HL-60 (cell line): ENCODE measurements around the gene SORCS1.
A peak's percentile ranks its signal among the peaks of the same experiment; 100 is the strongest.

Source experiments
- DNase-seq, 2 experiments: peaks; one replicate each; pipeline ENCODE4 v3.0.0-alpha.2; 2010 to 2020; ENCODE audit warnings: low read depth in 1 of 2, low spot score in 1 of 2
- H3K27ac ChIP-seq: fragments of 250-450 bp; sonication (Bioruptor Pico); replicated peaks from 2 replicates; pipeline ENCODE4 v1.5.1; 2020; ENCODE audit warnings: mild to moderate bottlenecking, moderate library complexity
- H3K27me3 ChIP-seq: fragments of 250-450 bp; sonication (Bioruptor Pico); 2 replicates; pipeline ENCODE4 v1.5.1; 2021; ENCODE audit warnings: mild to moderate bottlenecking, moderate library complexity; ENCODE audit not compliant: insufficient read depth, poor library complexity, severe bottlenecking
- H3K4me3 ChIP-seq: replicated peaks from 2 replicates; pipeline ENCODE4 v1.5.1; 2011; ENCODE audit warnings: mild to moderate bottlenecking, control low read depth, low read length; ENCODE audit not compliant: insufficient read depth
- GABPA ChIP-seq: IDR thresholded peaks from 2 replicates; pipeline ENCODE4 v1.6.1; 2012; ENCODE audit warnings: low read depth
- POLR2AphosphoS5 ChIP-seq: IDR thresholded peaks from 2 replicates; pipeline ENCODE4 v1.6.1; 2012; ENCODE audit warnings: low read depth
- SPI1 ChIP-seq: IDR thresholded peaks from 2 replicates; pipeline ENCODE4 v1.6.1; 2012; ENCODE audit warnings: low read depth, mild to moderate bottlenecking, borderline replicate concordance
- TF ChIP-seq, protein P1 (sequence below): IDR thresholded peaks from one replicate; pipeline ENCODE4 v1.5.1; 2011; ENCODE audit warnings: low read length, control low read depth, inconsistent platforms; ENCODE audit not compliant: insufficient read depth
- TF ChIP-seq, protein P2 (sequence below): IDR thresholded peaks from 2 replicates; pipeline ENCODE4 v1.6.1; 2012; ENCODE audit warnings: low read depth; ENCODE audit not compliant: insufficient replicate concordance

The SORCS1 gene

DNA sequence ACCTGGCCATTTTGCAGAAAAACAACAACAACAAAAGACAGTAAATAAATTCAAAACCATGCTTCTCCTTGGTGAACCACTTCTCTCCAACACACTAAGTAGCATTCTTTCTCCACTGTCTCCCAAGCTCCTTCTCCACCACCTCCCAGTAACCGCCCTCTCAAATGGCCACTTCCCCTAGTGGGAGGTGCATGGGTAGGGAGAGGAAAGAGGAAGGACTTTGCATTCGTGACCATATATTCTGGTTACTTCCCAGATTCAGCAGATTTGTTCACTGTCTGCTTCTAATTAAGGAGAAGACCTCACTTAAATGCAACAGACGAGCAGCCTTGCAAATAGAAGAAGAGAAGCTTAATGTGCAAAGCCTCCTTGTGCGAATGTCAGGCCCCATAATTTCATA is 166.8 kb downstream of the SORCS1 start:
- no peak overlapping the region for H3K4me3 ChIP-seq
- no peak for TF ChIP-seq POLR2AphosphoS5
- TF ChIP-seq, protein P1, sequence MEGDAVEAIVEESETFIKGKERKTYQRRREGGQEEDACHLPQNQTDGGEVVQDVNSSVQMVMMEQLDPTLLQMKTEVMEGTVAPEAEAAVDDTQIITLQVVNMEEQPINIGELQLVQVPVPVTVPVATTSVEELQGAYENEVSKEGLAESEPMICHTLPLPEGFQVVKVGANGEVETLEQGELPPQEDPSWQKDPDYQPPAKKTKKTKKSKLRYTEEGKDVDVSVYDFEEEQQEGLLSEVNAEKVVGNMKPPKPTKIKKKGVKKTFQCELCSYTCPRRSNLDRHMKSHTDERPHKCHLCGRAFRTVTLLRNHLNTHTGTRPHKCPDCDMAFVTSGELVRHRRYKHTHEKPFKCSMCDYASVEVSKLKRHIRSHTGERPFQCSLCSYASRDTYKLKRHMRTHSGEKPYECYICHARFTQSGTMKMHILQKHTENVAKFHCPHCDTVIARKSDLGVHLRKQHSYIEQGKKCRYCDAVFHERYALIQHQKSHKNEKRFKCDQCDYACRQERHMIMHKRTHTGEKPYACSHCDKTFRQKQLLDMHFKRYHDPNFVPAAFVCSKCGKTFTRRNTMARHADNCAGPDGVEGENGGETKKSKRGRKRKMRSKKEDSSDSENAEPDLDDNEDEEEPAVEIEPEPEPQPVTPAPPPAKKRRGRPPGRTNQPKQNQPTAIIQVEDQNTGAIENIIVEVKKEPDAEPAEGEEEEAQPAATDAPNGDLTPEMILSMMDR = no peak
- TF ChIP-seq SPI1 = peak; percentile 77
- no peak for TF ChIP-seq GABPA
- TF ChIP-seq, protein P2, sequence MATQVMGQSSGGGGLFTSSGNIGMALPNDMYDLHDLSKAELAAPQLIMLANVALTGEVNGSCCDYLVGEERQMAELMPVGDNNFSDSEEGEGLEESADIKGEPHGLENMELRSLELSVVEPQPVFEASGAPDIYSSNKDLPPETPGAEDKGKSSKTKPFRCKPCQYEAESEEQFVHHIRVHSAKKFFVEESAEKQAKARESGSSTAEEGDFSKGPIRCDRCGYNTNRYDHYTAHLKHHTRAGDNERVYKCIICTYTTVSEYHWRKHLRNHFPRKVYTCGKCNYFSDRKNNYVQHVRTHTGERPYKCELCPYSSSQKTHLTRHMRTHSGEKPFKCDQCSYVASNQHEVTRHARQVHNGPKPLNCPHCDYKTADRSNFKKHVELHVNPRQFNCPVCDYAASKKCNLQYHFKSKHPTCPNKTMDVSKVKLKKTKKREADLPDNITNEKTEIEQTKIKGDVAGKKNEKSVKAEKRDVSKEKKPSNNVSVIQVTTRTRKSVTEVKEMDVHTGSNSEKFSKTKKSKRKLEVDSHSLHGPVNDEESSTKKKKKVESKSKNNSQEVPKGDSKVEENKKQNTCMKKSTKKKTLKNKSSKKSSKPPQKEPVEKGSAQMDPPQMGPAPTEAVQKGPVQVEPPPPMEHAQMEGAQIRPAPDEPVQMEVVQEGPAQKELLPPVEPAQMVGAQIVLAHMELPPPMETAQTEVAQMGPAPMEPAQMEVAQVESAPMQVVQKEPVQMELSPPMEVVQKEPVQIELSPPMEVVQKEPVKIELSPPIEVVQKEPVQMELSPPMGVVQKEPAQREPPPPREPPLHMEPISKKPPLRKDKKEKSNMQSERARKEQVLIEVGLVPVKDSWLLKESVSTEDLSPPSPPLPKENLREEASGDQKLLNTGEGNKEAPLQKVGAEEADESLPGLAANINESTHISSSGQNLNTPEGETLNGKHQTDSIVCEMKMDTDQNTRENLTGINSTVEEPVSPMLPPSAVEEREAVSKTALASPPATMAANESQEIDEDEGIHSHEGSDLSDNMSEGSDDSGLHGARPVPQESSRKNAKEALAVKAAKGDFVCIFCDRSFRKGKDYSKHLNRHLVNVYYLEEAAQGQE = no peak
- DNase-seq = peak; percentile 41 to 70
- no peak overlapping the region for H3K27ac ChIP-seq
- H3K27me3 ChIP-seq = no peaks in the 10 kb centered on the region

DNA sequence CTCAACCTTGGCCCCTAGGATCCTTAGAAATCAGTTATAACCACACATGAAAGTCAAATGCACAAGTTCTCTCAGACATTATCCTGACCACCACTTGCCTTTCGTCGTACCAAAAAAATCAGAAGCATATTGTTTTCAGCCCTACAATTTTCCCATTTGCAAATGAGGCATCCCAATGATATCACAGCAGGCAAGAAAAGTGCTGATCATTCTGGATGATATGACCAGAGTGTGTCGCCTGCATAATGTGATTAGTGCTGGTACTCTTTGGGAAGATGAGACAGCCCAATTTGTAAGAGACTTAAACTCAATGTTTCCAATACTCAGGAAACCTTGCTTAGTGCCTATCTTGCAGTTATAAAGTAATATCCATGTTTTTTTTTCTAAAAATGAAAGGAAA is 168.0 kb downstream of the SORCS1 start:
- no peak overlapping the region for H3K27ac ChIP-seq
- TF ChIP-seq SPI1 (no peak), GABPA (no peak), POLR2AphosphoS5 (no peak)
- TF ChIP-seq, protein P1 = no peak
- TF ChIP-seq, protein P2 = no peak
- H3K4me3 ChIP-seq = no peak overlapping the region
- no peak for DNase-seq
- H3K27me3 ChIP-seq = no peaks in the 10 kb centered on the region

DNA sequence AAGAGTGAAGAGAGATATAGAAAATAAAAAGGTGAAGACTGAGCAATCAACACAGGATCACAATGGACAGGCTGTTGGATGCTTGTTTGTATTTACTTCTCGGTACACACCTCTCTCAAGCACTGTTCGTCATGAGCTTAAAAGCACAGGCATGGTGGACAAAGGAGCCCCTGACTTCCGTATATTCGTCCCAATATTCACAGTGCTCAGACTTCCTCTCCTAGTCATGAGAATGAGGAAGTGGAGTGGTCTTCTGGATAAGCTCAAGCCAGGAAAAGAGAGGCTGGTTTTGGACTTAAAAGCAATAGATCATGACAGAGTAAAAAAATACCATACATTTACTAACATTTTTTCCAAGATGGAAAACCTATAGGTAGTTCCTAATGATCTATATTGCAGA is 172.5 kb downstream of the SORCS1 start:
- DNase-seq = peak in 1 of 2 experiments; percentile 21
- TF ChIP-seq SPI1 (peak; percentile 97), GABPA (no peak), POLR2AphosphoS5 (no peak)
- TF ChIP-seq, protein P1 = no peak
- TF ChIP-seq, protein P2 = no peak
- Histone ChIP-seq H3K27me3 (no peaks in the 10 kb centered on the region), H3K4me3 (no peak overlapping the region), H3K27ac (no peak overlapping the region)
